Hepatocyte (in vitro differentiated cells): ENCODE results near the gene CCL24.

Source experiments
- CTCF ChIP-seq: fragments of 200-600 bp; sonication (generic); IDR thresholded peaks from 2 replicates; pipeline ENCODE4 v1.5.1; 2016; ENCODE audit warnings: antibody characterized with exemption, mild to moderate bottlenecking; ENCODE audit not compliant: poor library complexity
- EZH2 ChIP-seq: fragments of 200-600 bp; sonication (generic); IDR thresholded peaks from 2 replicates; pipeline ENCODE4 v1.6.1; 2016; ENCODE audit warnings: antibody characterized with exemption, mild to moderate bottlenecking, borderline replicate concordance
- EZH2phosphoT487 ChIP-seq: fragments of 200-600 bp; sonication (generic); IDR thresholded peaks from one replicate; pipeline ENCODE4 v1.6.1; 2018; ENCODE audit warnings: antibody characterized with exemption, mild to moderate bottlenecking, low read depth, moderate library complexity; ENCODE audit not compliant: unreplicated experiment, severe bottlenecking

- TF ChIP-seq EZH2 (no peak), CTCF (no peak), EZH2phosphoT487 (no peak)
These were observed 4.2 kb downstream of the CCL24 start for GRCh38 chr7:75809396-75809795.
